HG03066 (cell line): ENCODE measurements around the gene MED6.

ENCODE experiments used
- ATAC-seq: cut with Tn5 transposase; IDR thresholded peaks from one replicate; pipeline ENCODE4 v1.9.1; 2021; ENCODE audit warnings: low read depth; ENCODE audit not compliant: unreplicated experiment

MED6 gene

DNA sequence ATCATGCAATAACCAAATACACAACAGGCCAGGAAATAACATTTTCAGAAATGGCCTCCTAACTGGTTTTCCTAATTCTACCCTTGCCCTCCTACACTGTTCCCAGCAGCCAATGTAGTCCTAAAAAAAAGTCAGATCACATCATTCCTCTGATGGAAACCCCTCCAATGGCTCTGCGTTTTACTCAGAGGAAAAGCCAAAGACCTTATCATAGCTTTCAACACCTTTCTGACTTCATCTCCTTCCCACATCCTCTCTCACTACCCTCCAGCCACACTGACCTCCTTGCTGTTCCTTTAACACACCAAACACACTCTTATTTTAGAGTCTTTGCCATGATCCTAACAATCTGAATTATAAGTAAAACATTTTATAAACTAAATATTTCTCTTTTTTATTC lies 1.1 kb downstream of the MED6 start:
- no peak for ATAC-seq

DNA sequence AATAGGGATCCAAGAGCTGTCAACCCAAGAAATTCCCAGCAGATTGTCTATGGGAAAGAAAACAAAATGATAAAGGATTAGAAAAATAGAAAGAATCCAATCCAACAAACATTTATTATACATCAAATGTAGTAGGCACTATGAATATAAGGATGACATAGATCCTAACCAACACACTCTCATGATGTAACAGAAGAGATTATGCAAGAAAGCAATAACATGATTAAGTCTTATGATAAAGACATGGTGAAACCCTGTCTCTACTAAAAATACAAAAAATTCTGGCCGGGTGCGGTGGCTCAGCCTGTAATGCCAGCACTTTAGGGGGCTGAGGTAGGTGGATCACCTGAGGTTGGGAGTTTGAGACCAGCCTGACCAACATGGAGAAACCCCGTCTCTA lies 2.7 kb downstream of the MED6 start:
- no peak for ATAC-seq

DNA sequence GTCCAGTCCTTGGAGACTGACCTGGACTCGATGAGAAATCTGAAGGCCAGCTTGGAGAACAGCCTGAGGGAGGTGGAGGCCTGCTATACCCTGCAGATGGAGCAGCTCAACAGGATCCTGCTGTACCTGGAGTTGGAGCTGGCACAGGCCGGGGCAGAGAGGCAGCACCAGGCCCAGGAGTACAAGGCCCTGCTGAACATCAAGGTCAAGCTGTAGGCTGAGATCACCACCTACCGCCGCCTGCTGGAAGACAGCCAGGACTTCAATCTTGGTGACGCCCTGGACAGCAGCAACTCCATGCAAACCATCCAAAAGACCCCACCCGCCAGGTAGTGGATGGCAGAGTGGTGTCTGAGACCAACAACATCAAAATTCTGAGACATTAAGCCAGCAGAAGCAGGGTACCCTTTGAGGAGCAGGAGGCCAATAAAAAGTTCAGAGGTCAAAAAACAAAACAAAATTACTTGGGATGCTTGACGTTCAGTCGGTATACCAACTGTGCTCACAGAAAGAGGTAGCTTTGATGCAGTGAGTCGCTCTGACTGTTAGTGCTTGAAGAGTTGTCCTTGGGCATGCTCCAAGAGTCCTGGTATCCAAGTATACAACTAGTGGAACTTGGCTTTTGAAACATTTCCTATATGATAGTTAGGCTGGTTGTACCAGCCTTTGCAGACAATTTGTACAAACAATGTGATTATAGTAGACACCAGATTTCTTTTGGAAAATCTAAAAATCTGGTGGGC lies 4.8 kb downstream of the MED6 start:
- no peak for ATAC-seq

DNA sequence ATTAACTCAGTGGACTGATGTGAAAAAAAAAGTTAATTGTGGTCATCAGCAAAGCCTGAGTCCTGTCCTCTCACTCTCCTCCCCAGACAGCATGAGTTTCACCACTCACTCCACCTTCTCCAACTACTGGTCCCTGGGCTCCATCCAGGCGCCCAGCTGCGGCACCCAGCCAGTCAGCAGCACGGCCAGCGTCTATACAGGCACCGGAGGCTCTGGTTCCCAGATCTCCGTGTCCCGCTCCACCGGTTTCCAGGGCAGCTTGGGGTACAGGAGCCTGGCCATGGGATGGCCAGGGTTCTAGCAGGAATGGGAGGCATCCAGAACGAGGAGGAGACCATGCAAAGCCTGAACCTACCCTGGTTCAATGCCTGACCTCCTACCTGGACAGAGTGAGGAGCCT lies 6.0 kb downstream of the MED6 start:
- ATAC-seq: no peak

DNA sequence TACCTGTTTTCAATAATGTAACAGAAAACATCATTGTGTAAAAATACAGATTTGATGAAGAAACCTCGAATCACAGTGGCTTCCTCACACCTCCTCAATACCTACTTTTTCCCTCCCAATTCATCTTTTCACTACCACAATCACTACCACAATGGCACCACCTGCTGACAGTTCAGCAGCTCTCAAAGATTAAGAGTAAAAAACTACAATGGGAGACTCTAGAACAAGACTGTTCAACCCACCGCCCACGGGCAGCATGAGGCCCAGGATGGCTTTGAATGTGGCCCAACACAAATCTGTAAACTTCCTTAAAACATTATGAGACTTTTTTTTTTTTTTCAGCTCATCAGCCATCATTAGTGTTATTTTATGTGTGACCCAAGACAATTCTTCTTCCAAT lies 15.2 kb downstream of the MED6 start:
- no peak for ATAC-seq

DNA sequence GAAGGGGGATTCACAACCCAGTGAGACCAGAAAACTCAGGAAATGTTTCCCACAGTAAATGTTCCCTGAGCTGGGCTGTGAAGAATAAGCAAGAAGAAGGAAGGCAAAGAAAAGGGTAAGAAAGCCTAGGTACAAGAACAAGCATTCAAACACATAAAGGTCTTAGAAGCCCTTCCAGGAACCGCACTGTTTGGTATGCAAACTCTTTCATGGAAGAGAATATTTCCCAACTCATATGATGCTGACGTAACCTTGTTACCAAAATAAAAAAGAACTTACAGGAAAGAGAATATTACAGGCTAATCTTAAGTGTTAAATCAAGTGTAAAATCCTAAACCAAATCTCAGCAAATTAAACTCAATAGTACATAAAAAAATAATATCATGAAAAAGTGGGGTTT lies 23.6 kb downstream of the MED6 start:
- no peak for ATAC-seq

DNA sequence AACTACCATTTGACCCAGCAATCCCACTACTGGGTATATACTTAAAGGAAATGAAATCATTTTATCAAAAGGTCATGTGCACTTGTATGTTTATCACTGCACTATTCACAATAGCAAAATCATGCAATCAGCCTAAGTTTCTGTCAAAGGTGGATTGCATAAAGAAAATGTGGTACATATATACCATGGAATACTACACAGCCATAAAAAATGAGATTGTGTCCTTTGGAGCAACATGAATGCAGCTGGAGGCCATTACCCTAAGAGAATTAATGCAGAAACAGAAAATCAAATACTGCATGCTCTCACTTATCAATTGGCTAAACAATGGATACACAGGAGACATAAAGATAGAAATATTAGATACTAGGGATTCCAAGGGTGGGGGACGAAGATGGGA lies 27.4 kb downstream of the MED6 start:
- ATAC-seq: no peak

DNA sequence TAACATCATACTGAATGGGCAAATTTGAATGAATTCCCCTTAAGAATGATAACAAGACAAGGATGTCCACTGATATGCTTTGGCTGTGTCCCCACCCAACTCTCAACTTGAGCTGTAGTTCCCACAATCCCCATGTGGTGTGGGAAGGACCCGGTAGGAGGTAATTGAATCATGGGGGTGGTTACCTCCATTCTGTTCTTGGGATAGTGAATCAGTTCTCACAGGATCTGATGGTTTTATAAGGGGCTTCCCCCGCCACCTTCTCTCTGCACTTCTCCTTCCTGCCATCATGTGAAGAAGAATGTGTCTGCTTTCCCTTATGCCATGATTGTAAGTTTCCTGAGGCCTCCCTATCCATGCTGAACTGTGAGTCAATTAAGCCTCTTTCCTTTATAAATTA lies 29.3 kb downstream of the MED6 start:
- no peak for ATAC-seq

DNA sequence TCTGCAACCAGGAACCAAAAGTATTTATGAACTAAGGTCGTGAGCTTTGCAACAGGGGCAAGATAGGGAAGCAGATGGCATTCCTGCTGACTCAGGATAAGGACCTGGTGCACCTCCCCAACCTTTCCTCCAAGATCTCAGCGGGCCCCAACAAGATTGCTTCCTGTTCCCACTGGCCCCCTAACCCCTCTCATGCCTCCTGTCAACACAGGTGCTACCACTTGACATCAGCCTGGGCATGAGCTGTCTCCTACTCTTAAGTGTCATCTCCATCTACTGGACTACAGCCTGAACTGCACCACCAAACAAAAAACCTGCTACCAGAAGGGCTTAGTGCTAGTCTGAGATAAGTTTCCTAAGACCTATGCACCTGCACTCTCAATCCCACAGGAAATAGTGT lies 32.7 kb downstream of the MED6 start:
- no peak for ATAC-seq

DNA sequence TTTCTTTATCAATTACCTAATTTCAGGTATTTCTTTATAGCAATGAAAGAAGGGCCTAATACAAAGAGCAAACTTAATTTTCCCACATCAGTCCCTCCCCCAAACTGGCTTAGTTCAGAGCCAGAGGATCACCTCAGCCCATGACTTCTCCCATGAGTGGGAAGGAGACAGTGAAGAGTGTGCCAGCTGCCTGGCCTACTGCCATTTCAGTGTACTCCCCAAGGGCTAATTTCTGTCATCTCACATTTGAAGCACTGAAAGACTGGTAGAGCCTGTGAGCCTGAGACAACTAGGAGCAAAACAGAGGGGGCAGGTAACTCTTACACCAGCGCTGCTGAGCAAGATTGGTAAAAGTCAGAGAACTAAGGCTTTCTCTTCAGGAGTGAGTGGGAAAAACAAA lies 36.6 kb downstream of the MED6 start:
- no peak for ATAC-seq

DNA sequence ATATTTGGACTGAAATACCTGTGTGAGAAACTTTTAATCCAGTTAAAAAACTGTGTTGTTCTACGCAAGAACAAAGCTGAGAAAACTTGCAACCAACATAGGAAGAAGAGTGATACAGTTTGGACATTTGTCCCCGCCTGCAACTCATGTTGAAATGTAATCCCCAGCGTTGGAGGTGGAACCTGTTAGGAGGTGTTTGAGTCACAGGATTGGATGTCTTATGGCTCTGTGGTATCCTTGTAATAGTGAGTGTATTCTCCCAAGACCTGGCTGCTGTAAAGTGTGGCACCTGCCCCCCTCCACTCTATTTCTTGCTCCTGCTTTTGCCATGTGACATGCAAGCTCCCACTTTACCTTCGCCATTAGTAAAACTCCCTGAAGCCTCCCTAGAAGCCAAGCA lies 37.0 kb downstream of the MED6 start:
- ATAC-seq: no peak

DNA sequence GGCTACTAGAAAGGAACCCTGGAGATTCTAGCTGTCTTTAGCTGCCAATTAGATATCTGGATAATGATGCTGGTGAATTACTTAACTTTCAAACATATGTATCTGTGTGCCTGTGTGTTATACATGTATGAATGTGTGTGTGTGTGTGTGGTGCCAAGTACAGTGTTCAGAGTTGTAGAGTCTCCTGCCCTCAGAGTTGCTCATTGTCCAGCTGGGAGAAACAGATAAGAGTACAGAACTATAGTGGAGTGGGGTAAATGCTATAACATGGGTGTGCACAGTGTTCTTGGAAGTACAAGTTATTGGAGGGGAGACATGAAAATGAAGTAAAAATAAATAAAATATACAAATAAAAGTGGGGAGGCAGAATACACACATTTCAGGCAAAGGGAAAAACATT lies 42.1 kb downstream of the MED6 start:
- ATAC-seq: no peak

DNA sequence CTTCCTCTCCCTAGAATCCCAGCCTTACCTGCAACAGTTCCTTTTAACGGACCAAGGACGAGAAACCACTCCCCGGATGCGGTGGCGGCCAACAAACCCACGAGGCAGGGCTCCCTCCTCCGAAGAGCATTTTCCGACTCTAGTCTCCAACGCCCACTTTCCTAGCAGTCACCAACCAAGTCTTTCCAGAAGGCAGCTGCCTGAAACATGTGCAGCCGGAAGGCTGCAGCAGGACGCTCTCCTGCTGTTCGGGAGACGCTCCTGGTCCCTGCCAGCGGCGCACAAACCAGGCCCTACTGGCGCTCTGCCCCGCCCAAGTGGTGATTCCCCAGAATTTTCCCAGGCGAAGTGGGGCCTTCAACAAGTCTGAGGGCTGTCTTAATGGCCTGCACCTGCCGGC lies 44.6 kb downstream of the MED6 start:
- ATAC-seq: no peak

DNA sequence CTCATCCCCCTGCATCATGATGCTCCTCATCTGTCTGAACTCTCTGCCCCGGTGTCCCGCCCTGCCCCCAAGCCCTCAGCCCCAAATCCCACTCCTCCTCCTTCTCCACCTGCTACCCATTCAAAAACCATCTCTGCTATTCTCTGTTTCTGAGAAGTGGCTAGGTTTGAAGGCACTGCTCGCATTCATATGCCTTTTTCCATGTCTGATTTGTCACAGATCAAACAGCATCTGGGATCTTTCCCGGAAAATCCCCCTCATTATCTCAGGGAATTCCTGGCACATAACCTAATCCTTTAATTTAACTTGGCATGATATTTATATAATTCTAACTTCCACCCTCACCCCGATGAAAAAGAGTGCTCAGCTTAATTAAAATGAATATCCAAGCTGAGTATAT lies 62.4 kb downstream of the MED6 start:
- no peak for ATAC-seq

DNA sequence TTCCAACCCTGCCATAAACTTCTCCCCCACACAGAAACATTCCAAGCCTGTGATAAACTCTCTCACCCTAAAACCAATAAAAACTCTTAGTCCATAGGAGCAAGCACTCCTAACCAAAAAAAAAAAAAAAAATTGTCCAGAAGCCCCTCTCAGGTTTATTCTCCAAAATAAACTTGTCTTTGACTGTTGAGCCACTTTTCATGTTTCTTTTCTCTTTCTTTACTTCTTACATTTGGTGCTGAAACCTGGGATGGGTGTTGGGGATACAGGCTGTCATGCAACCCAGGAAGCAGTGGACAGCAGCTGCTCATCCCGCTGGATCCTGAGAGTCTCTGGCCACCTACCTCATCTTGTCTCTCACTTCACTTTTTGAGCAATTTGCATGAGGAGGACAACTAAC lies 63.6 kb downstream of the MED6 start:
- no peak for ATAC-seq

DNA sequence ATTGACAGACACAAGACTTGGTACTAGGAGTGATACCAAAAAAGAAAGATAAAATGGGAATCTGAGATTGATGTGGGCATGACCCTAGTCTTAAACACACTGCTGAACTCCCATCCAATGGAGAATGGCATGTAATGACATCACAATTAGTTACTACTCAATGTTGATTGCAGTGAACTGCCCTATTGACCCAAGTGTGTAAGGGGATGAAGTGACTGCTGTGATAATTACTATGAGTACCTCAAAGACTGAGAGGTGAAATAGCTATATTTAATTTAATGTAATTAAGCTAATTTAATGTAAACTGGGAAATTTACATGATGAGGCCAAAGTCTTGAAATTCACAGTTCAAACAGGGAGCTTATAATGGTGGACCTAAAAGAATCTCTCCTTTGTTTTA lies 65.6 kb downstream of the MED6 start, which contains the start of gene ADAM20:
ADAM20 (minus strand) TSS at position 101 of the 400 bp plus-strand sequence. CDS start 10,247 bp downstream, outside the sequence.
- ATAC-seq: no peak
